HepG2 (cell line): ENCODE results near the gene RAC3. TPM values are rescaled to one million over a fixed set of nuclear protein-coding genes. Genes with fewer than 3 reads are reported as not detected.
A peak's percentile ranks its signal among the peaks of the same experiment; 100 is the strongest.

Source experiments
- ATF2 ChIP-seq: sonication (generic); formaldehyde crosslinking; IDR thresholded peaks from 2 replicates; pipeline ENCODE4 v1.4.0; 2020; ENCODE audit warnings: missing genetic modification reagents
- CAMTA2 ChIP-seq: sonication (generic); formaldehyde crosslinking; IDR thresholded peaks from 2 replicates; pipeline ENCODE4 v1.4.0; 2020; ENCODE audit warnings: mild to moderate bottlenecking, missing genetic modification reagents, borderline replicate concordance
- E2F1 ChIP-seq: sonication (generic); formaldehyde crosslinking; IDR thresholded peaks from 2 replicates; pipeline ENCODE4 v1.5.0; 2020; ENCODE audit warnings: missing genetic modification reagents
- EHMT2 ChIP-seq: fragments of 200-600 bp; sonication (generic); IDR thresholded peaks from 2 replicates; pipeline ENCODE4 v1.7.0; 2017; ENCODE audit warnings: antibody characterized with exemption, low read depth, low read length, borderline replicate concordance
- FOXP4 ChIP-seq: sonication (generic); formaldehyde crosslinking; IDR thresholded peaks from 2 replicates; pipeline ENCODE4 v1.4.0; 2020; ENCODE audit warnings: missing genetic modification reagents
- GFI1 ChIP-seq: sonication (generic); formaldehyde crosslinking; IDR thresholded peaks from 2 replicates; pipeline ENCODE4 v1.5.0; 2020; ENCODE audit warnings: missing genetic modification reagents, mild to moderate bottlenecking, borderline replicate concordance
- LCORL ChIP-seq, 2 experiments: fragments of 450-650 bp in 1 of 2; sonication (generic) in 1 of 2; formaldehyde crosslinking in 1 of 2; IDR thresholded peaks; 2 replicates each; pipeline versions ENCODE4 v1.5.0 to v1.6.1; 2017 to 2020; ENCODE audit warnings: antibody characterized with exemption in 1 of 2, missing genetic modification reagents in 1 of 2
- MYC ChIP-seq: sonication (generic); formaldehyde crosslinking; IDR thresholded peaks from 2 replicates; pipeline ENCODE4 v1.9.0; 2021; ENCODE audit warnings: missing genetic modification reagents, borderline replicate concordance
- SMAD1 ChIP-seq: sonication (generic); formaldehyde crosslinking; IDR thresholded peaks from 2 replicates; pipeline ENCODE4 v1.4.0; 2020; ENCODE audit warnings: missing genetic modification reagents, low read depth, mild to moderate bottlenecking, borderline replicate concordance
- SP1 ChIP-seq, 2 experiments: fragments of 450-650 bp in 1 of 2; sonication (generic) in 1 of 2; formaldehyde crosslinking in 1 of 2; IDR thresholded peaks; 2 replicates each; pipeline versions ENCODE4 v1.4.0 to v1.6.1; 2016 to 2020; ENCODE audit warnings: missing genetic modification reagents in 1 of 2
- SP4 ChIP-seq: sonication (generic); formaldehyde crosslinking; IDR thresholded peaks from 2 replicates; pipeline ENCODE4 v1.8.1; 2023; ENCODE audit warnings: mild to moderate bottlenecking, missing genetic modification reagents
- TAF1 ChIP-seq: sonication (generic); formaldehyde crosslinking; IDR thresholded peaks from 2 replicates; pipeline ENCODE4 v1.4.0; 2020; ENCODE audit warnings: missing genetic modification reagents
- ZBTB8A ChIP-seq: sonication (generic); formaldehyde crosslinking; IDR thresholded peaks from 2 replicates; pipeline ENCODE4 v1.4.0; 2020; ENCODE audit warnings: mild to moderate bottlenecking, low read depth, missing genetic modification reagents, borderline replicate concordance
- ZFP90 ChIP-seq: sonication (generic); formaldehyde crosslinking; IDR thresholded peaks from 2 replicates; pipeline ENCODE4 v1.8.0; 2022; ENCODE audit warnings: missing genetic modification reagents, mild to moderate bottlenecking, inconsistent platforms, borderline replicate concordance
- ZFP91 ChIP-seq: sonication (generic); formaldehyde crosslinking; IDR thresholded peaks from 2 replicates; pipeline ENCODE4 v1.9.0; 2022; ENCODE audit warnings: missing genetic modification reagents, mild to moderate bottlenecking, borderline replicate concordance
- ZNF3 ChIP-seq: IDR thresholded peaks from 2 replicates; pipeline ENCODE4 v1.7.0; 2017; ENCODE audit warnings: inconsistent platforms
- ZNF317 ChIP-seq: sonication (generic); formaldehyde crosslinking; IDR thresholded peaks from 2 replicates; pipeline ENCODE4 v1.5.0; 2020; ENCODE audit warnings: mild to moderate bottlenecking, missing genetic modification reagents
- ZNF605 ChIP-seq: sonication (generic); formaldehyde crosslinking; IDR thresholded peaks from 2 replicates; pipeline ENCODE4 v1.8.0; 2022; ENCODE audit warnings: mild to moderate bottlenecking, missing genetic modification reagents
- polyA plus RNA-seq, 8 experiments: library from polyadenylated mRNA; depleted of rRNA in 3 of 8; stranded (reverse) in 7 of 8; unstranded in 1 of 8; fragments of >200 nt; fragmentation: Illumina TruSeq in 4 of 8; extraction: Trizol in 4 of 8; gene quantifications; 2 replicates each; pipeline versions ENCODE4 v1.2.1 to v1.2.3, GENCODE V29; 2011 to 2016; ENCODE audit warnings: low read depth in 4 of 8, missing spikeins in 1 of 8, mixed read lengths in 1 of 8; ENCODE audit not compliant: insufficient read depth in 1 of 8
- total RNA-seq, 5 experiments: library from RNA; depleted of rRNA; stranded (reverse); fragments of >200 nt; fragmentation: Illumina TruSeq; extraction: Trizol; gene quantifications; 2 replicates each; pipeline ENCODE4 v1.2.3, GENCODE V29; 2016; ENCODE audit warnings: low read depth in 1 of 5

RAC3 gene
- total and polyA plus RNA-seq, 2 of the 13 experiments (the other 11 are each of a cell fraction or from before 2014, with no cell fraction given) = 10.5 to 21.3 TPM

- TF ChIP-seq ZNF317 (CRISPR knock-in tag) (0 out of 2 replicates have a peak, but pooled peaks have one; percentile 63), SP1 (IDR thresholded peaks at IDR 0.05) (no peak), SP1 (CRISPR knock-in tag; IDR thresholded peaks at IDR 0.05) (peak; percentile 37; the same call in 1 of the 2 replicates), SP4 (CRISPR knock-in tag) (no peak), CAMTA2 (CRISPR knock-in tag) (no peak), ATF2 (CRISPR knock-in tag) (no peak), GFI1 (CRISPR knock-in tag) (no peak), ZBTB8A (no peak), SMAD1 (no peak), ZFP91 (CRISPR knock-in tag) (no peak), MYC (CRISPR knock-in tag) (no peak; the same call in 1 of the 2 replicates), E2F1 (CRISPR knock-in tag) (peak; percentile 80), FOXP4 (CRISPR knock-in tag) (peak; percentile 88), LCORL (IDR thresholded peaks at IDR 0.05) (no peak), LCORL (CRISPR knock-in tag; IDR thresholded peaks at IDR 0.05) (peak; percentile 89), ZNF605 (CRISPR knock-in tag) (no peak; the same call in 1 of the 2 replicates), TAF1 (CRISPR knock-in tag) (peak; percentile 67), EHMT2 (no peak), ZNF3 (no peak), ZFP90 (CRISPR knock-in tag) (peak; percentile 61)
These were observed 36.6 kb upstream of the RAC3 start (continued) for GRCh38 chr17:81994593-81995462.
